ENCODE results near the gene DCHS2.
"Not testable (repeated sequence)": the region's sequence is repeated elsewhere in the genome, so short reads cannot be mapped to it uniquely, and the experiment has no call there.

DCHS2 gene

DNA sequence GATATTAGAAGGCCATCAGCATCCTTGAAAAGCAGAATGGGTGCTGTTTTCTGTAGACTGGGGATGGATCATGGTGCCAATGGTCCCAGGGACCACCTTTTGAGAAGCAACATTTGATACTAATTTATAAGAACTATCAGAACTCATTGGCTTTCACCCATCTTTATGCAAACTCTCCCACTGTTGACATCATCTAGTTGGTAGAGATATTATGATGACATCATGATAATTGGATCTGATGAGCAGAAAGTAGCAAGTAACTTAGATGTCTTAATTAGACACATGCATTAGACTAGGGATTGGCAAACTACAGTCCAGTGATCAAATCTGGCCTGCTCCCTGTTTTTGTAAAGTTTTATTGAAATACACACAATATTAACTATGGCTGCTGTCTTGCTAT lies 181.0 kb downstream of the DCHS2 start:
- no peak for DNase-seq

DNA sequence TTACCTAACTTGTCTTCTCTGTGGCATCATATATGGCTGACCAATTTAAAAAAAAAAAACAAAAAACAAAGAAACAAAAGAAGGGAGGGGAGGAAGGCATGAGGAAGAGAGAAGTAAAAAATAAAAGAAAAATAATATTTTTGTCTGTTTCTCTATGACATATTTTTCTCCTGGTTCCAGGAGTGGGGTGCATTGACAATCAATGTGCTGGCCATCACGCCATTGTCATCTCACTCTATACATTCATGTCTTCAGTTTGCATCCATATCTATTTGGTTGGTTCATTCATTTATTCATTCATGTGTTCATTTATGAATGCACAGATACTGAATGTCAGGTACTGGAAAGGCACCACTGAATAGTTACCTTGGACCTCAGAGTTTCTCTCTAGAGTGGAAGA lies 183.4 kb downstream of the DCHS2 start:
- no peak for DNase-seq

DNA sequence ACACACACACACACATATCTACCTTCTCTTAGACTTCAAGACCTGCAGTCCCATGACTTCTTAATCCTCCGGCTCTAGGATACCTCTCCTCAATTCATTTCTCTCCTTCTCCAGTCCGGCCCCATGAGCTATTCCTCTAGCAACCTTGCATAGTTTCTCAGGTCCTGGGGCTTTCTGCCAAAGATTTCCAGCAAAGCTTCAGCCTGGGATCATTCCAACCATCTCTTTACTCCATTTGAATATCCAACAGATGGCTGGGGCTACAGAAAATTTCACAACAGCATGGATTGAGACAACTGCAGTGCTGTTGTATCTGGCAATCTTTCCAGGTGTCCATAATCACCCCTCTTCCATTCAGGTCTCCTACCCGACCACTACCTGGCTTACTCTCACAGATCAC lies 184.1 kb downstream of the DCHS2 start:
- no peak for DNase-seq

DNA sequence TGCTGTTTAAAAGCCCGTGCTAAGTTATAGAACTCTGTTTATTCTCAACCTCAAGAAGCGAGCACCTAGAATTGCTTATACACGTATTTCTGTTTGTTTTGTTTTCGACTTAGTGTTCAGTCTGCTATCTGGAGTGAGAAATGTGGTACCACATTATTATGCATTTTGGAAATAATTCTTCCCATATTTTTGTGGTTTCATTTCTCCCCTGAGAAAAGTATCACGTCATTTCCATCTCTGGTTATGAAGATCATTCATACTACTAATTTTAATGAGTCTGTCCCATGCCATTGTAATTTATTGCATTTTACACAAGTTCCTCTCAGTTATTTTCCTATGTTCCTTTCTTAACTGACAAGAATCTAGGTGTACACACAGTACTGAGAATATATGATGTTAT lies 186.0 kb downstream of the DCHS2 start:
- no peak for DNase-seq

DNA sequence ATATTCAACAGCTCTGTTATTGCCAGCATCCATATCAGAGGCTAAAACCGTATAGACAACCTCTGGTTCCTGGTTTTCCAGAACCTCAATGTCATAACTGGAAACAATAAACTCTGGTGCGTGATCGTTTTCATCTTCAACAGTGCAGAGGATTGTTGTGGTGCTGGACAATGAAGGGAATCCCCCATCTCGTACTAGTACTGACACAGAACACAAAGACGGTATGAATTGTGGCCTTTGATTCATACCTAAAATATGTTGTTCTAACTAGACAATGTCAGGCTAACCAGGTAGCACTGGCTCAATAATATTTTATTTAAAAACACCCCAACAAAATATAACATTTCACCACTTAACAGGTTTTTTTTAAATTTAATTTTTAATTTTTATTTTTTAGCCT lies 186.9 kb downstream of the DCHS2 start:
- DNase-seq = no peak

DNA sequence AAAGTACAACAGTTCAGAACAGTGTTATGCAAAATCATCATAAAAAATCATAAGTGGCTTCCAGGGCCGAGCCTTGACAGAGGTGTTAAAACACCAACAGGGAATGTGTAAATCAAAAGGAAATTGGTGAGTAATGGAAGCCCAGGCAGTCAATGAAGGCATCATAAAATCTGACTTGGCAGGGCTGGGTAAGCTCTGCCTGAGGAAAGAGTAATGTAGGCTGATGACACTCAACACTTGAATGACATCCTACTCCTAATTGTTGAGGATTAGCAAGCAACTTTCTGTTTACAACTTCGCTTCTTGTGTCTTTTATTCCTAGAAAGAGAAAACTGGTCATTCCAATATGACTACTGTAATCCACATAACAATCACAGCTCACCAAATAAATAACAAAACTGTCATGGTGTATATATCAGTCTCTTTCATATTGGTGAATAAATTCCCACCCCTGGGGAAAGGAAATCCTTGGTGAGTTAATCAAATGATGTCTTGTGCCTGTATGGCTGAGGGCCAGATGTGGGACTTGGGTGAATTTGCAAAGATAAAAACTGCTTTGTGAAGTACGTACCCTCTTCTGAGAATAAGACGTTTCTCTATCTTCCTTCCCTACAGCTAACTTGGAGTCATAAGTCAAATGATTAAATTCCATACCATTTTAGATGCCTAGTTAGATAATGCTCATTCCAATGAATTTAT lies 196.8 kb downstream of the DCHS2 start:
- no peak for DNase-seq

DNA sequence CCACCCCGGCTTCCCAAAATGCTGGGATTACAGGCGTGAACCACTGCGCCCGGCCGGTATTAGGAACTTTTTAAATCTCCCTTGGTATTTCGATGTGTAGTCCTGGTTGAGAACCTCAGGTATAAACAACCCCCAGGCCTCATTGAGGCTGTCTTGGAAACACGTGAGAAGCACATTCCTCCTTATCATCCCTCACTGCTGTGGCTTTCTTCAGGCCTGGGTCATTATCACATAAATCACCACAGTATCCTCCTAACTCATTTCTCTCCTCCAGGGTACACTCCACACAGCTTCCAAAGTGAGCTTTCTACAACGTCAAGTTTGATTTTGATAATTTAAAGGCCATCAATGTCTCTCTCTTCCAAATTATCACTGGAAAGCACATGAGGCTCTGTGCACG lies 198.2 kb downstream of the DCHS2 start:
- no peak for DNase-seq

DNA sequence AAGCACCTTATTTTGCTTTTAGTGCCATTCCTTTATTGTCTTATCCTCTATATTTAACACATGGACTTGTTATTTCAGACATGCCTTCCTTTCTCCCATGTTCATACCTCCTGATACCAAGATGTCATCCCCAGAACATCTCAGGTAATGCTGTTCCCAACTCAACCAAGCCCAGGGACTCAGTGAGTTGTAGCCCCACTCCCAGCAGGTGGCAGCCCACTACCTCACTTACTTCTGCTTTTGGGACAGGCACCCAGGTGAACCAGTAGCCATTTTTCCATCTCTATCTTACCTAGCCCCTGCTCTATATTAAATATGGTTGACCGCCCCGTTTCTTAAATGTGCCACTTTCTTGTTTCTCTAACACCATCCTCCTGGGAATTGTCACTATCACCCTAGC lies 199.0 kb downstream of the DCHS2 start:
- DNase-seq = no peak

DNA sequence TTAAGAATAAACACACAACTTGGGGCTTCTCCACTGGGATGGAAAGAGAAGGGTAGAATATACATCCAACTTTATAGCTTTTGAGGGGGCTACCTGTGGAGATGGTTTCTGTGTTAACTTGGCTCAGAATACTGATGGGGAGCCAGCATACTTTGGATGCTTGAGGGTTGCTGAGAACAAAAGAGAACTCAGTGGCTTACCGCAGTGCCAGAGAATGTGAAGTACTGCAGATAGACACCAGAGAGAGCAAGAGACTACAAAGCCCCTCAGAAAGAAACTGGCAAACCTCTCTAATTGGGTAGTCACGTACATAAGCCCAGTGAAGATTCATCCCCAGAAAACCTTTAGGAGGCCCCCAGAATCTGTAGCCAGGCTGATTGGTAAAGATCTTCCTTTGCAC lies 214.4 kb downstream of the DCHS2 start:
- no peak for DNase-seq

DNA sequence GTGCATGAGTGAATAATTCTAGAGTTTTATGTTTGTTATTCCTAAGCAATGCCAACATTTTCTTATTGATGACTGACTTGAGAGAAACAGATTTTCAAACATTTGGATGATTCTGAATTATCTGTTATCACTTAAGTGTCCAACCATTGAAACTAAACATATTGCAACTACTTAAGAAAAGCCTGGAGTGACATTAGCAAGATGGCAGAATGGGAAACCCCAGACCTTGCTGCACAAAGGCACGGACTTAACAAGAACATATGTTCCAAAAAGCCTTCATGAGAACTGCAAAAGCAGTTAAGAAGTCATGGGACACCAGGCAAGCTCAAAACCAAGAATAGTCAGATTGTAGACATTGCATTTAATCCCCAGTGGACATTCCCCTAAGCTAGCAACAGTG lies 215.1 kb downstream of the DCHS2 start:
- no peak for DNase-seq

DNA sequence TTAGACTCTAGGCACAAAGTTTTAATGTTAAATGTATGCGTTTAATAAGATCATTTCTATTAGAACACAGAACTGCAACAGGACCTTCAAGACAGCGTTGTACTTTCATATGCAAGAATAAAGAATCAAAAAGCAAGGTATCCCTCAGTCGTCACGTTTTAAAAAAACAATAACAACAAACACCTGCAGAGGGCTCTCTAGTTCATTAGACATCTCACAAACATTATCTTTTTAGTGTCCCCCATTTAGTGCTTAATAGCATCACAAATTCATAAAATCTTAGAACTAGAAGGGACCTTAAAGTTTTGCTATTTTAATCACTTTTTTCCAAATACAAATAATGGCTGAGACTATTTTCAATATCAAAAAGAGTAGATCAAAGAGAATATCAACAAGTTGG lies 236.6 kb downstream of the DCHS2 start:
- DNase-seq = no peak

DNA sequence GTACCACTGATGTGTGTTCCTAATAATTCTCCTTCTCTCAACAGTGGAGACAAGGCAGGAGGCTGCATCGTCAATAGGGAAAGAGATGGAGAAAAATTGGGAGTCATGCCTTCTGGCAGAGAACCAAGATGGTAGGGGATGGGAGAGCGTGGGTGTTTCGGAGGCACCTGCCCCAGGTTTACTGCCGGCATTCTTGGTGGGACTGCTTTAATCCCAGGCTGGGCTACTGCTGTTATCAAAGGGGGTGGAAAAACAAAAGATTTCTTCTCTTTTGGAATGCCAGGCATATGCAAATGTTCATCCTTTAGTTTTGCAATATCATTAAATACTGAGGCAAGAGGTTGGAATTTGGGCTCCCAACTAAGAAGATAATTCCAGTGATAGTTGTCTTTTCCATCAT lies 257.0 kb downstream of the DCHS2 start:
- DNase-seq = no peak

DNA sequence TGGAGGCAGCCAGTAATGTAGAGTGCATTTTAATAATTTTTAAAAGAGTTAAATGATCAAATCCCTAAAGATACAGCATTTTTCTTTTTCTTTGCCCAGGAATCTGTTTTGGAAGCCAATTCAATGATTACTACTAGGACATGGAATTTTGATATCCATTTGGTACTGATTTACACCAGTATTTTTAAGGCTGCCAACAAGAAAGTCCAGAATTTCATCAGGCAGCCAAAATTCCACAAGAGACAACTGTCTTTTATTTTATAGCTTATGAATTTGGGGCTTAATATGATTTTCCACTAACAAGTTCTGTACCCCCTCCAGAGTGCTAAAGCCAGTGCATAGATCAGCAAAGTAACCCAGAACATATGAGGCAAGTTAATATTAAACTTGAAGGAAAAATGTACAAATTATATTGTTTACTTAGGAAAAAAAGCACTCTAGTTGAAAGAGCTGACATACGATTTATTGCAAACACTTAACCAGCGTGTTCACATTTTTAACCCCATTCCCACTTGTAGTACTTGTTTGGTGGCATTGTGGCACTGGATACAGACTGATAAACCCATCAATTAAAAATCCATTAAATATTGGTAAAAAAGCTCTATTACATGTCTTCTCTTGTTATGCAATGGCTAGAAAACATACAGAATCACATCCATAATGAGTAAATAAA lies 259.7 kb downstream of the DCHS2 start:
- no peak for DNase-seq

DNA sequence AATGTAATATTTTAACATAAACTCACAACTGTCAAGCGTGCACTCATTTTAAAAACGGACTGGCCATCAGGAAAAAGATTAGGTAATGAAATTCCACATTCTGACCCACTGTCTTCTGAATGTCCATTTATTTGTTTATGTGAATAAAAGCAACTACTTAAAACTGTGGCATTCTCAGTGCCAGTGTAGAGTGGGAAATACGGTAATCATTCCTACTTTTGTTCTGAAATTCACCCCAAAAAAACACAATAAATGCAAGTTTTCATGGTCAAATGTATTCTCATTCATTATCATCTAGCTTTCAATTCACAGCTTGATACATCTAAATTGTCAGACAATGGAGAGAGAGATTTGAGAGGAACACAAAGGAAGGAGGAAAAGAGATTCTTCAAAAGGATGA lies 260.9 kb downstream of the DCHS2 start:
- DNase-seq = no peak

DNA sequence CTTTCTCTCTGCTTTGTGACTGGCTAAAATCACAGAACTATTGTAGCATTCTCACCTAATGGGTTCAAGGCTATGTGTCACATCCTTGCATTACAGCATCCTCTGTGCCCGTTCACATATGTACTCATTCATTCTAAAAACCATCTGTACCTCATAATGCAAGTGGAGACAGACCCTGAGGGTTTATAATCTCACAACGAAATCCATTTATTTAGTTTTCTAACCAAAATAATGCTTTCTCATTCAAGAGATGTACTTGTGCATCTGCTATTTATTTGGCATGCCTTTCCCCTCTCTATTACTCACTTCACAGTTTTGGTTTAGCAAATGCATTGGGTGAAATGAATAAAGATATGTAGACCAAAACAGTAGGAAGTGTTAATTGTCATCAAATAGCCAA lies 261.5 kb downstream of the DCHS2 start:
- no peak for DNase-seq

DNA sequence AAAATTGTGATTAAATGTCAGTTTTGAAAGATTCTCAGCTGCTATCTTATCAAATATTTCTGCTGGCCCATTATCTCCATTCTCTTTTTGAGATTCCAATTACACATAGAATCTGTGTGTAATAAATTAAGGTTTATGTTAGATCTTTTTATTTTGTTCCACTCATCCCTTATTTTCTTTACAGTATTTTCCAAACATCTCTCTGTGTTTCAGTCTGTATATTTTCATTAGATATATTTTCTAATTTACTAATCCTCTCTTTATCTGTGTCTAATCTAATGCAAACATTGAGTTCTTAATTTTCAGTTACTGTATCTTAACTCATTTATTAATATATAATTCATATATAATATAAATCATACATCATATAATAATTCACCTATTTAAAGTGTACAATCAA lies 268.7 kb downstream of the DCHS2 start:
- DNase-seq = no peak

DNA sequence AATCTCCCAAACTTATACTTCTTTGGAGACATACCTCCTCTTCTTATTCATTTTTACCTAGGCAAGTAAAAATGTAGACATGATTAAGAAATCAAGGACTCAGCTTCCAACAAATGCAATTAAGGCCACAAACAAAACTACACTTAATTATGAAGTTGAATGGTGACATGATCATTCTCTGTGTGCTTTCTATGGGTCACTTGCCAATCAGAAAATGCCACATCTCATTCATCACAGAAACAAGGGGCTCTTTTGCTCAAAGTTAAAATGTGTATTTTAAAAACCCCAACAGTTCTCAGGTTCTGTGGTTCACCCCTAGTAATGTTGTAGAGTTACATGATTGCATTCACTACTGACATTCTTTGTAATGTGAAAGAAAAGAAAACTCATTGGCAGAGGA lies 273.5 kb downstream of the DCHS2 start:
- no peak for DNase-seq

DNA sequence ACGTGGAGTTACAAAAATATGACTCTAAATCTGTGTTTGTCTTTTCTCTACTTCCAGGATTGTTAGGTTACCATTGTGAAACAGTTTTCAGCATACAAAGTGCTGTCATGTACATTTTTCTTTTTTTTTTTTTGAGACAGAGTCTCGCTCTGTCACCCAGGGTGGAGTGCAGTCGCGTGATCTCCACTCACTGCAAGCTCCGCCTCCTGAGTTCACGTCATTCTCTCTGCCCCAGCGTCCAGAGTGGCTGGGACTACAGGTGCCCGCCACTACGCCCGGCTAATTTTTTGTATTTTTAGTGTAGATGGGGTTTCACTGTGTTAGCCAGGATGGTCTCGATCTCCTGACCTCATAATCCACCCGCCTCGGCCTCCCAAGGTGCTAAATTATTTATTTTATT lies 274.2 kb downstream of the DCHS2 start:
- not testable (repeated sequence) for DNase-seq

DNA sequence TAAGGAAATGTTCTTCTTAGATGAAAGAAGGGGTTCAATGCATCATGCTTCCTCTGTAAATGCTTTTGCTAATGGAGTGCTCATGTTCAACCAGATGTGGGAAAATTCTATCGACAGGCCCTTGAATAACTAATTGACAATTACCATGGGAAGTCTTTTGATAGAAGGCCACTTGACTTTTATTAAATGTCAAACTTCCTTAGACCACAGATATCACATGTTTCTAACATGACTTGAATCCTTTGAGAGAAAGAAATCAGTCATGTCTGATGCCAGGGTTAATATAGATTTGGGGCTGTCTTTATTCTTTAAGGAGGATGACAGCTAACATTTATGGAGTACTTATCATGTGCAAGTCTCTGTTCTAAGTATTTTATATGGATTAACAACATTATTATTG lies 280.1 kb downstream of the DCHS2 start:
- DNase-seq = no peak

DNA sequence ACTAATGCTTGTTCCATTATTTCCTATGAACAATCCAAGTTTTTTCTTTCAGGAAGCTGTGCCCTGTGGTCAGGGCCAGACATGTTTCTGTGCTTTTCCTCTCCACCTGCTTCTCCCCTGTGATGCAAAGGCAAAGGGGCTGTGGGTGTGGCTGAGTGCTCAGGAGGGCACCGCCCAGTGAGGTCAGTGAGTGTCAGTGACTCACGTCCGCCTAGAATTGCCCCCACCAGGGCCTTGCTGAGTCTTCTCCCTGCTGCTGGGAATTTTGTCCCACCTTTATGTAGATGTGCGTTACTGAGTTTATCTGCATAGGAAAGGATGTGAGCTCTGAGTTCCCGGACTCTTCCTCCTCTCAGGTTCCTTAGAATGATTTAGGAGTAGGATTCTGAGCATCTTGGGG lies 283.2 kb downstream of the DCHS2 start:
- no peak for DNase-seq

DNA sequence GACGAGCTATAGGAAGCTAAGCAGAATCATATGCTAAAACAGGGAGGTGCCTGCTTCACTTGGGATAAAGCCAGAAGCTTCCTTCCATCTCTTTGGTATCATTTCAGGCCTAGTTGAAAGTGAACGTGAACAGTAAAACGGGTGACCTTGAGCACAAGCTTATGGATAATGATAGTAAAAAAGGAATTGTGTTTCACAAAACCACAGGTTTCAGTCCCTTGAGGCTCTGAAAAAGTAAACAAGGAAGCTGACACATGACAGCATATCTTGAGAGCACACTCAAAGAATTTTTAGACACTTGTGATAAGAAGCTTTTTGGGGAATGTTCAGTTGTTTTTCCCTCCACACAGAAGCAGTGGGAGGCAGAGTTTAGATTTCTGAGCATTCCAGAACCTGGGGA lies 286.1 kb downstream of the DCHS2 start:
- no peak for DNase-seq

DNA sequence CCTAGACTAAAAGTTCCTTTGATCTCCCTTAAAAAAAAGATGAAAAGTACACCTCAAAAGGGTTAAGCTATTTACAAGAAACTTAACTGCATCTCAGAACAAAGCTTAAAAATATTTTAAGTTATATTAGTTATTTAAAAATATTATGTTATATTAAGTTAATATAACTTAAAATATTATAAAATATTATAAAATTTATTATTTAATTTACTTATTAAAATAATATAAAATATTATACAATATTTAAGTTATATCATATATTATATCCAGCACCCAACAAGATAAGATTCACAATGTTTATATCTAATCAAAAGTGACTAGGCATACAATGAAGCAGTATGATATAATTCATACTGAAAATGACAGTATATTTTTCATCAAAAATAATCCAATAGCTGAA lies 296.9 kb downstream of the DCHS2 start:
- DNase-seq = no peak

DNA sequence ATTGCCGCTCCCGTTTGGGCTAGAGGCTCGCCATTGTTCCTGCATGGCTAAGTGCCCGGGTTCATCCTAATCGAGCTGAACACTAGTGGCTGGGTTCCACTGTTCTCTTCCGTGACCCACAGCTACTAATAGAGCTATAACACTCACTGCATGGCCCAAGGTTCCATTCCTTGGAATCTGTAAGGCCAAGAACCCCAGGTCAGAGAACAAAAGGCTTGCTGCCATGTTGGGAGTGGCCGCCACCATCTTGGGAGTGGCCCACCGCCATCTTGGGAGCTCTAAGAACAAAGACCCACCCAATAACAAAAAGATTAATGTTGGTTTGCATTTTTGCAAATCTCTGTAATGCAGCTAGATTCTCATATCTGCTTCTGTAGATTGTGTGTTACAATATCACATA lies 299.0 kb downstream of the DCHS2 start:
- no peak for DNase-seq

DNA sequence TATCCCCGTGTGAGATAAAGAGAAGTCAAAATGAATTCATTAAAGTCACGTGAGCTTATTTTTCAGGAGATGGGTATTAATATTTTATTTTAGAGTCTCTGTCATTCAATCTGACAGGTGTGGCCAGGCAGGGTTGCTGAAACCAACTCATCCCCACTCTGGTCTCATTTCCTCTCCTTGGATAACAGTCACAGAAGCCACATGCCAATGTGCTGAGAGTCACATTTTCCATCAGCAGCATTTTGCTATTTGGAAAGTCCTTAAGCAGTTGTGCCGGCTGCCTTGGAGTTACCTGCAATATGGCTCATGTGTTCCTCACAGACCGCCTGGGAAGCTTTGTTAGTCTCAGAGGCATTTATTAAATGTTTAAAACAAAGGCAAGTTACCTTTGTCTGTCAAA lies 302.3 kb downstream of the DCHS2 start:
- no peak for DNase-seq

DNA sequence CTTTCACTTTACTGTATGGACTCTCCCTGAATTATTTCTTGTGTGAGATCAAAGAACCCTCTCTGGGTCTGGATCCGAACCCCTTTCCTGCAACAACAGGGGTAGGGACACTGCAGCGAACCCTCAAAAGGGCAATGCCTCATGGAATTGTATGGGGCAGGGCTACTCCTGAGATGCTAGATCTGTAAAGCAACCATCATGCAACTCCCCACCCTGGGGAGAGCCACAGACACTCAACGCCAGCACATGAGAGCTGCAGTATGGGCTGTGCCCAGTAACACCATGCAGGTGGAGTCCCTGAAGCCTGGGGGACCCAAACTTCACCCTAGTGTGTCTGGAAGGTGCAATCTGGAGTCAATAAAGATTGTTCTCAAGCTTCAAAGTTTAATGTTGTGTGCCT lies 304.7 kb downstream of the DCHS2 start:
- no peak for DNase-seq
